Activated CD4-positive, CD25-positive, alpha-beta regulatory T cell treated with anti-CD3 and anti-CD28 coated beads, Interleukin-2, amount 50 U/mL, for 24 hours (primary cell): Measurements from ENCODE around the gene NFATC1.

Experiments
- ATAC-seq, 2 donors: fragments of 150-1000 bp; cut with Tn5 transposase; one replicate each; pipeline ENCODE4 v1.10.0; 2021; ENCODE audit warnings: mild to moderate bottlenecking in 1 of 2, moderate library complexity in 1 of 2

NFATC1 gene

DNA sequence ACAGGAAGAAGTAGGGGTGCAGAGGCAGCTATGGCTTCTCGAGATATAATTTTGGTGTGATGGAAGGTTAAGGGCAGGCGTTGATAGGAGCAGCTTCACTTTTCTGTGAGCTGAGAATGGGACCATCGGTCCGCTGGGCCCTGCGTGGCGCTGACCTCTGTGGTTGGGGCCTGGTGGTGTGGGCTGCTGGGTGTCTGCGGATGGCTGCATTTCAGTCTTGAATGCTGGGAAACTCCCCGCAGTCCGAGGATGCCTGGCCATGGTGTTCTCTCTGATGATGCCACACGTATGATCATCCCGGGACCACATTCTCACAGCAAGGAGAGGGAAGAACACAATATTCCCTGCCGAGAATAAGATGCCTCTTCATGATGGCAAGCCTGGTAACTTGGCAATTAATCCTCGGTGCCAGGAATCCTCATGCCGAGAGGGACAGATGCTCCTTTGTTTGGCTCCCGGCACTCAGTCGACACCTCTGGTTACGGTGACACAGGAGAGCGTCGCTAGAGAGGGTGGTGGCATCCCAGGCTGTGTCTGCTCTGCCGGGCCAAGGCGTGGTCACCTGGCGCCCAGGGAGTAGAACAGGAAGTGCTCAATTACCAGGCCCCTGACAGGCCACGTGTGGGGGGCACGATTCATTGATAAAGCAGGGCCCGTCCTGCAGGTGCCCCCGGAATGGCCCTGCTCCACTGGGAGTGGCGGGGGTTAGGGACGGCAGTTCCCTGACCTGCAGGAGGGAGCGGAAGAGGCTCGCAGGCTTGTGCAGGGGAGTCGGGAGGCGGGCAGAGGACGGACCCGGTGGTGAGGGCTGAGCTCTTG lies 164.5 kb downstream of the NFATC1 start:
- ATAC-seq, result no peak

DNA sequence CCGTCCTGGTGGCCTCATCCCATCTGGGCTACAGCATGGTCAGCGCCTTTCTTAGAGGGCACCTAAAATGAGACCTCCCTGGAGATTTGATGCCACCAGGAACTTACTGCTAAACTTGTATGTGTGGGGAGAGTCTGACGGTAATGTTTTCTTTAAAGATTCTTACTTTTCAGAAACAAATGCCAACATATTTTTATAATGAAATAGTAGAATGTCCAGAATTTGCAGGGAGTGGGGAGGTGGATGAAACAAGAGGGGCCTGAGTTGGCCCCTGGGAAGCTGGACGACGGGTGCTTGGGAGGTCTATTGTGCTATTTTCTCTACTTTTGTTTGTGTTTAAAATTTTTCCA lies 165.1 kb downstream of the NFATC1 start:
- no peak for ATAC-seq

DNA sequence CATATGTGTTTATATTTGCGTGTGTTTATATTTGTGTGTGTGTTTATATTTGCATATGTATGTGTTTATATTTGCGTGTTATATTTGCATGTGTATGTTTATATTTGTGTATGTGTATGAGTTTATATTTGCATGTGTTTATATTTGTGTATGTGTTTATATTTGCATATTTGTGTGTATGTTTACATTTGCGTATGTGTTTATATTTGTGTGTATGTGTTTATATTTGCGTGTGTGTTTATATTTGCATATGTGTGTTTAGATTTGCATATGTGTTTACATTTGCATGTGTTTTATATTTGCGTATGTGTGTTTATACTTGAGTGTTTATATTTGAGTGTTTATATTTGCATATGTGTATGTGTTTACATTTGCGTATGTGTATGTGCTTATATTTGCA lies 168.2 kb downstream of the NFATC1 start:
- ATAC-seq, result no peak

DNA sequence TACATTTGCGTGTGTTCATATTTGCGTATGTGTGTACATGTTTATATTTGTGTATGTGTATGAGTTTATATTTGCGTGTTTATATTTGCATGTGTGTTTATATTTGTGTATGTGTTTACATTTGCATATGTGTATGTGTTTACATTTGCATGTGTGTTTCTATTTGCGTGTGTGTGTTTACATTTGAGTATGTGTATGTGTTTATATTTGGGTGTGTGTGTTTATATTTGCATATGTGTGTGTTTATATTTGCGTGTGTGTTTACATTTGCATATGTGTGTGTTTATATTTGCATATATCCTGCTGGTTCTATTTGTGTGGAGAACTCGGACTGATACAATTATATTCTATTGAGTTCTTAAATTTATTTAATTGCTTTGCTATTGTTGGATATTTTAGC lies 168.7 kb downstream of the NFATC1 start:
- no peak for ATAC-seq

DNA sequence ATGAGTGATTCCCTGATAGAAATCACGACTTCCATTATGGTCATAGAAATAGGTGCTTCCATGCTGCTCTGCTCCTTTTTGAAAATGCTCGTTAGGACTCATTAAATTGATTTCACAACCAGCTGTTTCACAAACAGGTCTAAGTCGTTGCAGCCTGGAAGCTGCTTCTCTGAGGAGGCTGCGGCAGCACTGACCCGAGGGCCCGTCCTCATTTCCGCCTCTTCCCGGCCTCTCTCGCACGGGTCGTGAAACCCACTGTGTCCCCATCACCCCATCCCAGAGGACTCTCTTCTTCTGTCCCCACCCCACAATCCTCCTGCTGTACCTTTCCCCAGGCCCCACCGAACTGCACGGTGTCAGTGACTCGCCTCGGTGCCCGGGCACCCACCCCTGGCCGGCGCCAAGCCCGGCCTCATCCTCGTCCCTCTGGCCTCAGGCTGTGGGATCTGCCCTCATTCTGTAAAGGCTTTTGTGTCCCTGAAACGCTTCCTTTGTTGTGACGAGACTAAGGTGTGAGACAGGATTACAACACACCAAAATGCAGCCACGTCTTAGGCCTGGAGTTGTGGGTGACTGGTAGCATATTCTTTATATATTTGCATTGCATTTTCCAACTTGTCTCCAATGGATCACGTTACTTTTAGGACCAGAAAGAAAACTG lies 171.2 kb downstream of the NFATC1 start:
- no peak for ATAC-seq

DNA sequence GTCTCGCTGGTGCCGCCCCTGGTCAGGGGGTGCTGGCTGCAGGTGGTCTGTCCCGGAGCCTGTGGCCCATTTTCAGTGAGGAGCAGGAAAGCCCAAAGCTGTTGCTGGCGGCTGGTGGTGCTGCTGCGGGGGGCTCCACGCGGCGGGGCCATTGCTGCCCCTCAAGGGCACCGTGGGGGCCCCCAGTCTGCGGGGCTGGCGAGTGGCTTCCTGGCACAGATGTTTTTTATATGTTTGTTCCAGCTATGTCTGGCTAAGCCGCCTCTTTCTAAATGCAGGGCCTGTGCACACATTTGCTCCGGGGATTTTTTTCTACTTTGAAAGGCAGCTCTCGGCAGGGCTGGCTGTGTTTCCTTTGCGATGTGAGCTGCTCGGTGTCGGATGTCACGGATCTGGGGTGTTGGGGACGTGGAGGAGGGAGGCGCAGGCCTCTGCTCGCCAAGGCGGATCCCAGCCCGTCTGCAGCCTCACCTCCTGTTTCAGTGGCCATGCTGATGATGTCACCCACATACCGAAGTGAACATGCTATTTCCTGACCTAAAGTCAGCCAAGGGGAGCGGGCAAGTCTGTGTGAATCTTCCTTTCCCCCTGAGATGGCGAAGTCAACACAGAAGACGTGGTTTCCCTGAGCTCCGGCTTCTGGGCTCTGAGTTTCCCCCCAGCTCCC lies 171.9 kb downstream of the NFATC1 start:
- ATAC-seq, result no peak

DNA sequence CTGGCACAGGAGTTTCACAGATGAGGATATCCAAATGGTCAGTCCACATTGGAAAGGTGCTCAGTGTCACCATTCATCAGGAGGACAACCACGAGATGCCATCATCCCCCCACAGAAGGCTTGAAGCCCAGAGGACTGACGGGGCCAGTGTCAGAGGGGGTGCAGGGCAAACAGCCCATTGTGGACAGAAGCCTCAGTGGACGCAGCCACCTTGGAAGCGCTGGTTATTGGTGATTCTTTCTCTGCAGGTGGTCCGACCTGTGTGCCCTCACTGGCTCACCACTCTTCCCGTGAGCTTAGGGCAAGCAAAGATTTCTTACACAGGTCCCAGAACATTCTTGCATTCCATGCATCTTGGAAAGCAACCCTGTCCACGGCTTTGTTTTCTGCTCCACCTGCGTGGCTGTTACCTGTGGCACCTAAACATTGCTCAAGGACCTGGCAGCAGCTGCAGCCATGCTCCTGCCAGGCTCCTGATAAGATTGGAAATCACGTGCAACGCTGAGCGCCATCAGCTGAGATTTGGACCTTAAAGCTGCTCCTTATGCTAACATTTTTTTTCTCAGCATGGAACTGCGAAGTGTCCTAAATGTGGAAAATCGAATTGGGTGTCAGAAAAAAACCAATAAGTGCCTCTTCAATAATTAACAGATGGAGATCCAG lies 172.9 kb downstream of the NFATC1 start:
- no peak for ATAC-seq

DNA sequence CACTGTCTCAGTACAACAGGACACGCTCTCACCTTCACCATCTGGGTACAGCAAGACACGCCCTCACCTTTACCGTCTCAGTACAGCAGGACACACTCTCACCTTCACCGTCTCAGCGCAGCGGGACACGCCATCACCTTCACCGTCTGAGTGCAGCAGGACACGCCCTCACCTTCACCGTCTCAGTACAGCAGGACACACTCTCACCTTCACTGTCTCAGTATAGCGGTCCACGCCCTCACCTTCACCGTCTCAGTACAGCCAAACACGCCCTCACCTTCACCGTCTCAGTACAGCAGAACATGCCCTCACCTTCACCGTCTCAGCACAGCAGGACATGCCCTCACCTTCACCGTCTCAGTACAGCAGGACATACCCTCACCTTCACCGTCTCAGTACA lies 174.0 kb downstream of the NFATC1 start:
- no peak for ATAC-seq

DNA sequence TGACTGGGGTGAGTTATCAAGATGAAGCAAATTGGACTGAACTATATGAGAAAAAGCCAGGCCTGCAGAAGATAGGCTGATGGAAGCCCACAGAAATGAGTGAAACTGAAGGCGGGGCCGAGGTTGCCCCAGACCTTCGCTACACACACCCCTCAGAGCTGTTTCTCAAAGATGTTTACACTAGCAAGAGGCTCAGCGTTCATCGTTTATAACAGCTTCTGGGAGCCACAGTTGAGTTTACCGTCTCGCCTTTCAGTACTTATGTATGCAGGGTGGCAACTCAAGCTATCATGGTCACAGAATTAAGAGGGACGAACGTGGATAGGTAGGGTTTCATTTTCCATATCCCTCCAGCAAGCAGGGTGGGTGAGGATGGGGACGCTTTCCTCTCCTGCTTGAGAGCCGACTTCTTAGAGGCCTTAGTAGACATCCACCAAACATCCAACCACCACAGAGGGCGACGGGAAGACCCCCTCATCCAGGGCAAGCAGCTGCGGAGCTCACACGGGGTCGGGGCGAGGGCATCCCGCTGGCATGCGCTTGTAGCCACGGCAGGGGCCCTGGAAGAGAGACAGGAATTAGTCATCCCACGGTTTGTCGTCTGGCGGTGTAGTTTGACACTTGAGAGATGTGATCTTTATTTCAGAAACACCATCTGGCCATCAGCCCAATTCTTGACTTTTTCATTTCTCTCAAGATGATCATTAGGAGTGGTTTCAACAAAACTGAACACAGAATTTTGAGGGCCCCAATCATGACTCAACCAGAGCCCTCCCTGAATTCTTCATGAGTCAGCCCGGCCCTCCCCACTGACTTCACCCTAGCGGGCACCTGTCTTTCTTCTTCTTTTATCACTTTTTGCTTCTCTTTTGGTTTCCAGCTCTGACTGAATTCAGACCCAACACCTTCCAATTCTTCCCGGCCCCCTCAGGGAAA lies 174.8 kb downstream of the NFATC1 start:
- peak; percentile 47 to 55 for ATAC-seq

DNA sequence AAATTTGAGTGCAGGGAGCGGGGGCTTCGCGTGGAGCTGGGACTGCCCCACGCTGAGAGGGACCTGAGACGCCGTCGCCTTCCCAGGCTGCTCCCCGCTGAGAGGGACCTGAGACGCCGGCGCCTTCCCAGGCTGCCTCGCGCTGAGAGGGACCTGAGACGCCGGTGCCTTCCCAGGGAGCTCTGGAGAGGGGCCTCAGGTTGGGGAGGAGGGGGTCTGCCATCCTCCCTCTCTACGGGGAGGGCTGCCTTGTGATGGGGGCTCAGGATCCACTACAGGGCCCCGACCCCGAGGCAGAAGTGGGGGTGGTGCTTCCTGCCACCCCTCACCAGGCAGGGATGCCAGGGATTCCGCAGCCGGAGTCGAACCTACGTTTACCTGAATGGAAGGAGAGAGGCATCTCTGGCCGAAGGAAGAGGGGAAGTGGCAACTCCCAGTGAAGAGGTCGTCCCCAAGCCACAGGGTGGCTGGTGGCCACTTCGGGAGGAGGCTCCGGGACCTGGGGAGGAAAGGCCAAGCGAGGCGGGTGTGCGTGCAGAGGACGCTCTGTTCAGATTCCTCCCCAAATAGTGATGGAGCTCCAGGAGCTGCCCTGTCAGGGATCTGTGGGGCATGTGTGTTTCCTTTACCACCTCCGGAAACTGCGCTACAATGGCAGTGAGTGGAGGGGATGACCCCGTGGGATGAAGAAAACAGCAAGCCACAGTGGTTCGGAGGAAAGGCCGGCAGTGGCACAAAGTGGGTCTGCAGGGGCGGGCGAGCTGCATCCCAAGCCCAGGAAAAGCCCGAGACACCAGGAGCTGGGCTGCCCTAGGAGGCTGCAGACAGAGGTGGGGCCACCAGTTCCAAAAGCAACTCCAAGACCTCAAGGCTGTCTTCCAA lies 175.7 kb downstream of the NFATC1 start:
- ATAC-seq, result no peak

DNA sequence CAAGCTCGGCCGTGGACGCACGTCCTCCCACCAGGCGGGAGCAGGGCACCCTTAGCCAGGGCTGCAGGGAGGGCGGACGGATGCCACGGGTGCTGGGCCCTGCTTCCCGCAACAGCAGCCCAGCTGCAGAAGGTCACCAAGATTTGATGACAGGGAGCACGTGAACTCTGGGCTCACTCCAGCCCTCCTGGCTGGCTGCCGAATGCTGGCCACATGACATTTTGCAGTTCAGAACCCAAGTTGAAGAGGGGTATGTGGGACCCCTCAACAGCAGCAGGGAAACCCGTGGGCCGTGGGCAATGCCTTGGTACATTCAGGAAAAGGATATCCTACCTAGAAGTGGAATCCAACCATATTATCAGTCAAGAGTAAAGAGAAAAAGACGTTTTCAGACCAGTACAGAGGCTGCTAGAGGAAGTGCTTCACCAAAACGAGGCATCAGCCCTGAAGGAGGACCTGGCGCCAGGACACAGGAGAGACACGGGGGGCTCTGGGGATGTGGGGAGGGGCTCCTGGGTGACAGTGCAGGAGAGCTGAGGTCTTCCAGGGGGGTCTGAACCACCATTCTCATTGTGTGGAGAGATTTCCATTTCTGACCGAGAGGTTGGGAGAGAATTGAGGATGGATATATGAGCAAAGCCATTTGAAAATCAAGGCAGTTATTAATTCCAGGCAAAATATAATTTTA lies 176.5 kb downstream of the NFATC1 start:
- no peak for ATAC-seq

DNA sequence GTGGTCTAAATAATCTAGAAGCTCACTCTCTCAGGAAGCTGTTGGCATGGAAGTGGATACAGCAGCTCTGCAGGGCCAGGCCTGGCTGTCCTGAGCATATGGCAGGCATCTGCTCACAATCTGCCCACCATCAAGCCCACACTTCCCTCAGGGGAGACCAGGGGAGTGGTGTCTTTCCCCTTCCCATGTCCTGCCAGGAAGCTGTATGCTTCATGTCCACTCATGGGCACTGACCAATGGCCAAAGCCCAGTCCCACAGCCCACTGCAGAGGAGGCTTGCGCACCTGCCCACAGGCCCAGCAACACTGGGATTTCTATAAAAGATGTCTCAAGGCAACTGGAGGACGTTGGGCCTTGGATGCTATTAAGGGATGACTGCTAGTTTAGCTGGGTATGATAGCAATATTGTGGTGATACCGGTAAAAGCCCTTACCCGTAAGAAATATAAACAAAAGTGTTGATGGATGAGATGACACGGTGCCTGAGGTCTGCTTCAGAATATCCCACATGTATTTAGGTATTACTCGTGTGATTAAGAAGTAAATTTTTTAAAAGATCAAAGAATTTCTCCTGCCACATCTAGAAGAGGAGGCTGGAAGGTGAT lies 177.2 kb downstream of the NFATC1 start:
- no peak for ATAC-seq

DNA sequence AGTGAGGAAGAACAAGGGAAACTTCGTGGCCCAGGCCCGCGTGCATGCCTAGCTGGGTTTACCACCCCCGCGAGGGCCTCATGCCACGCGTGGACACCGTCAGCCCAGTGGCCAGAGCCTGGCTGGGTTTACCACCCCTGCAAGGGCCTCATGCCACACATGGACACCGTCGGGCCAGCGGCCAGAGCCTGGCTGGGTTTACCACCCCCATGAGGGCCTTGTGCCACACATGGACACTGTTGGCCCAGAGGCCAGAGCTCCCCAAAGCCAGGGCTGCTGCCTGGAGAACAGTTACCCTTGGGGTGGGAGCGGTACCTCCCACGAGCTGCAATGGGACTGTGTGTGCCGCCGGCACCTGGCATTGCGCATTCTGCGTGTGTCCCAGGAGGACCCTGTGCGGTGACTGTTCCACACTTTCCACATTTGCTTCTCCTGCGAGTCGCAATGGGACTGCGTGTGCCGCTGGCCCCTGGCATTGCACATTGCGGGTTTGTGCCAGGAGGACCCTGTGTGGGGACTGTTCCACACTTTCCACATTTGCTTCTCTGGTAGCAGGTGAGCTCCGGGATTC lies 178.3 kb downstream of the NFATC1 start:
- ATAC-seq, result no peak

DNA sequence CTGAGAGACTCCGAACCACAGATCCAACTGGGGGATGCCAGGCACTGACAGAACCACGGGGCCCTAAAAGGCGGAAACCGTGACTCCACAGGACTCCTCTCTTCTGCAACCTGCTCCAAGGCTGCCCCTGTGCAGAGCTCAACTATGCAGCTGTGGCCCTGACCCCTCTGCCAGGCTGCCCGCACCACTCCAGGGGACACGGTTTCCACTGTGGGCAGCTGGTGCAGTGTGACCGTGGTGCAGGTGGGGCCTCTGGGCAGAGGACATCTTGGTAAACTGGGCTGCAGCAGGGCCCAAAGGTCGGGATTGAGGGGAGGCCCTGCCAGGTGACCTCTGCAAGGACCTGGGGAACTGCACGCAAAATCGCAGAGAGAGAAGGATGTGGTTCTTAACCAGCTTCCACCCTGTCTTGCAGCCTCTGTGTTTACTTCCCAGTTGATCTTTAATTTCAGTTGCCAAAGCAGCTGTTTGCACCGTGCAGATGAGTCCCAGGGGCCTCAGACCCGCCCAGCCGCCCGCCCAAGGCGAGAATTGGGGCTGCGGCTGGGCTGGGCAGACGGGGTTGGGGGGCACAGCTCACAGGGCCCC lies 179.3 kb downstream of the NFATC1 start:
- no peak for ATAC-seq

DNA sequence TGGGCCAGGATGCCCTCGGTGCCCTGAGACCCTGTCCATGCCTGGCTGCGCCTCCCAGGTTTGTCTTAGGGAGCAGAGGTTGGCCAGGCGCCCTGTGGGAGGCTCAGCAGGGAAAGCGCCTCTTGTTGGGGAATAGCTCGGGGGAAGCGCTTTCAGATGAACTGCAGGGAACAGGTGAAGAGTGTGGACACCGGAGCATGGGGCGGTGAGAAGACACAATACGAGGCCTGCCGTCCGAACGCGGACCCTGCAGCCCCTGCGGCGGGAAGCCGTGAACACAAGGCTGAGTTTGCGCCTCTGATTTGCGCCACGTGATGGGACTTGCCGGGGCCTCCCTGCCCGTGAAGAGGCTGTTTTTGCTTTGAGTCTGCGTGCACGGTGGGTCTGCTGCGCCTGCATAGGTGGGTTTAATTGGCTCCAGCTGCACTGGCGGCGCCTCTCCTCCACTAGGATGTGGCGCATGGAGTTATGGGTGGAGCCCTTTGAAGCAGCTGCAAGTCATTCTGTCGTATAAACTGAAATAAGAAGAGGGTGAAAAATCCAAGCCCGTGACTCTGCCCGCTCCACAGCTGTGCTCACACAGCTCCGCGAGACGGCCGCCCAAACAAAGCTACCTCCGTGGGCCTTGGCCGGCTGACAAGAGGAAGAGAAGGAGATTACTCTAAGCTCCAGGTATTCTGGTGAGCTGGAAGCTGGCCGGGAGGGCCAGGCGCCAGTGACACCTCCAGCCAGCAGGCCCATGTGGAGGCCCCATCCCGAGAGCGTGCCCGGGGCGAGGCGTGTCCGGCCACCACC lies 180.4 kb downstream of the NFATC1 start:
- ATAC-seq, result no peak

DNA sequence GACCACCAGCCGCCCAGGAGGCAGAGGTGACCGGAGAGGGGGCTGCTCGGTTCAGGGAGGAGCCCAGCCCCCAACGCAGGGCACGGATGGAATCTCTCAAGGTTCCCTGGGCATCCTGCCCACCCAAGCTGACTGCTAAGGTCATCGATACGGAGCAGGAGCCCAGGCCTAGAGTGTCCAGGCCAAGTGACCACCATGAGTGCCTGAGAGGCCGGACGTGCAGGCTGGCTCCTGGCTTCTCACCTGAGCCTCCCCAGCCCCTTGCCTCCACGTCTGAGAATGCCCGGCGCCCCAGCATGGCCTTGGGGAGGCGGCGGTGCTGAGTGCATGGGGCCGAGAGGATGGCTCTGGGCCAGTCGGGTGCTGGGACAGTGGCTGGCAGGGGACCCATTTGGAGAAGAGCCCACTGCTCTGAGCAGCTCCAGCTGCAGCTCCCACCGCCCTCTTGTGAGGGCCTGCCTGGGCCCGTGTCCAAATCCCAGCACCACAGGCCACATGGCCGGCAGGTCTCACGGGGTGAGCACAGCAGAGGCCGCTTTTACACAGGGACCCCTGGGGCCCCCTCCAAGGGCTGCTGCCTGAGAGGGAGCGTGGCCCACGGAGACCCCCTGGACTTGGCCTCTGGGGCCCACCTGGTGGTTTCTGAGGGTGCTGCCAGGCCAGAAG lies 181.1 kb downstream of the NFATC1 start:
- ATAC-seq, result no peak

DNA sequence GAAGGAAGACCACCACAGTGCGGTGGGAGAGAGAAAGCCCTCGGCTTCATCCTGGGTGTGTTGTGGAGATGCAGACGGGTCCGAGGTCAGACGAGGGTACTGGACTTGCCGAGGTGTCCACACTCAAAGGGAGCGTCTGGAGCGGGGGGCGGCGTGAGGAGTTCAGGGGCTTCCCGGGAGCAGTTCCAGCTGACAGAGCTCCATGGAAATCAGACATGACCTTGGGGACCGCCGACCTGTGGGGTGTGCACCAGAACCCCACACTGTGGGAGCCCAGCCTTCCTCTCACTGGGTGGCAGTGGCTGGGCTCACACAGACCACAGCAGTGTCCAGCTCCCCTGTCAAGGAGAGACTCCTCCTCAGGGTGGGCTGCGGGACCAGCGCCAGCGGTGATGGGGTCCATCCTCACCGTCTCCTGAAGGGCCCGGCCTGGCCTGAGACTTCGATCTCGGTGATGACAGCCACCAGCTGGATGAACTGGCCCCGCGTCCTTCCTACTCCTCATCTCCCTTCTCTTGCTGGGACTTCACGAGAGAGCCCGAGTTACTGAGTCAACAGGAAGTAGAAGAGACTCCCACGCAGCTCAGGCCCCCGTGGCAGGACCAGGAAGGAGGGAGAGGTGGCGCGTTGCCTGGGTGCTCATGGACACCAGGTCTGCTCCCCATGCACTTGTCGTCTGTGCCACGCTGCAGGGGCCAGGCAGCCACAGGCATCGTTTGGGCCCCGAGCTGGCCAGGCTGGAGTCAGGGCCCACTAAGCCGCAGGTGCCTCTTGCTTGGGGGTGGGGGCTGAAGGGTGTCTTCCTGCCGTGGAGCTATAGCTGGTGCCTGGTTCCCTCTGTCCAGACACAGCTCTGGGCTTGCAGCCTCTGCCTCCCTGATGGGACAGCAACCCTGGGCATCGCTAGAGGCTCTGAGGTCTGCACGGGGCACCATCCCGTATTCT lies 182.0 kb downstream of the NFATC1 start:
- ATAC-seq, result no peak
